ENCODE data around the gene DOK3. TPM values are rescaled to one million over a fixed set of nuclear protein-coding genes. Genes with fewer than 3 reads are reported as not detected.

Gene DOK3
- polyA plus RNA-seq, 3 donors, result 62.8 to 196 (median 98.3) TPM

DNA sequence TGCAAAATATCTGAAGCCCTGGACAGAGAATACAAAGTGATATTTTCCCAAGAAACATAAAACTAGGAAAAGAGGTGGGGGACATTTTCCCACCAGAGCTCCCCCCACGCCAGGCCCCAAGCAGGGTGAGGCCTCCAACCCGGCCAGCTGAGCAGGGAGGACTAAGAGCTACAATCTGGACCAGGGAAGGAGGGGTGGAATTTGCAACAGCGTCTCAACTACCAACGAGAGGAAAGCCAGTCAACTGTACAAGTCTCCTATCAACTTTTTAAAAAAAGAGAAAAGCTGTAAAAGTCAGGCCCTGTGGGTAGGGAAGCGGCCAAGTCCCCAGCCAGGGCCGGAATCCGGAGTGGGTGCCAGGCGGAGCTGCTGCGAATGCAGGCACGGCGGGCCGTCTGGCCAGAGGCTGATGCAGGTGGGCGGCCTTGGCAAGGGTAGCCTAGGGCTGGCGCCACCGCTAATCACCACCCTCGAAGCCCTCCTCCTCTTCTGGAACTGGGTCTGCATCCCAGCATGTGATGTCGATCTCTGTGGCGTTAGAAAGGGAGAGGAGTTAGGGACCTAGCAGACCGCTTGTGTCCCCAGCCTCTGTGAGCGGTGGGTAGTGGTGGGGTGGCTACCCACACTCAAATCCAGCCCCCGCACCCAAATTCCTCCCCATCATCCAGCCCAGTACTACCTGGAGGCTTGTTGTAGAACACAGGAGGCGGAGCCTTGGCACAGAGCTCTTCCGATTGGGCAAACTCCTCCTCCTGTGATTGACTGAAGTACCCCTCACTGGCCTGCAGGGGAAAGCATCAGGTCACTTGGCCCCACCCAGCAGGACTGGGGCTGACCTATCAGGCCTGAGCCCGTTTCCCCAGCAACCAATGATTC lies 52.4 kb downstream of the DOK3 start:
- H3K9me3 ChIP-seq (replicated peaks in 1 of 2; ENCODE audit: control insufficient read depth in 1 of 2, insufficient read depth in 1 of 2, low read length in 2 of 2), result no peaks in the 10 kb centered on the region
- no peak overlapping the region for H3K27ac ChIP-seq (ENCODE audit: low read depth in 1 of 2, low read length in 2 of 2)
- peak overlapping the region in 5 of 7 donors; percentile 26 to 88 (median 76) for H3K27ac Mint-ChIP-seq
- H3K36me3 Mint-ChIP-seq, result peaks cover 2 to 4% of the 10 kb centered on the region in 2 donors
- no peaks in the 10 kb centered on the region for H3K36me3 ChIP-seq (replicated peaks in 1 of 2; ENCODE audit: control insufficient read depth in 1 of 2, insufficient read depth in 2 of 2, low read length in 2 of 2)
- H3K27me3 ChIP-seq (ENCODE audit: control insufficient read depth in 2 of 2, insufficient read depth in 2 of 2, low read length in 2 of 2), result peaks cover 0 to 20% of the 10 kb centered on the region in 2 donors
- peaks cover 0 to 11% (median 0%) of the 10 kb centered on the region in 7 donors for H3K9me3 Mint-ChIP-seq
- WGBS (ENCODE audit: insufficient coverage), result 83% methylated on average over 11 of the region's 24 CpGs
- intact Hi-C loops (cut with micrococcal nuclease), result loop anchor here (2.0 to 5.0 kb wide), 3 partner anchors 38 to 150 kb away; partner anchors contain the start of gene PDLIM7 (in 1 of the 2)
- peaks cover 18 to 36% (median 28%) of the 10 kb centered on the region in 3 donors for H3K27me3 Mint-ChIP-seq (ENCODE audit: low read depth in 3 of 3)
- H3K4me1 ChIP-seq (ENCODE audit: control insufficient read depth in 1 of 2, insufficient read depth in 2 of 2, low read length in 2 of 2), result peaks cover 46 to 54% of the 10 kb centered on the region in 2 donors
- H4K20me1 ChIP-seq (ENCODE audit: insufficient read depth, low read length), result peaks cover 9% of the 10 kb centered on the region
- H3K9ac ChIP-seq (ENCODE audit: insufficient read depth, low read length, poor library complexity, severe bottlenecking), result no peak overlapping the region
- TF ChIP-seq, protein P1, sequence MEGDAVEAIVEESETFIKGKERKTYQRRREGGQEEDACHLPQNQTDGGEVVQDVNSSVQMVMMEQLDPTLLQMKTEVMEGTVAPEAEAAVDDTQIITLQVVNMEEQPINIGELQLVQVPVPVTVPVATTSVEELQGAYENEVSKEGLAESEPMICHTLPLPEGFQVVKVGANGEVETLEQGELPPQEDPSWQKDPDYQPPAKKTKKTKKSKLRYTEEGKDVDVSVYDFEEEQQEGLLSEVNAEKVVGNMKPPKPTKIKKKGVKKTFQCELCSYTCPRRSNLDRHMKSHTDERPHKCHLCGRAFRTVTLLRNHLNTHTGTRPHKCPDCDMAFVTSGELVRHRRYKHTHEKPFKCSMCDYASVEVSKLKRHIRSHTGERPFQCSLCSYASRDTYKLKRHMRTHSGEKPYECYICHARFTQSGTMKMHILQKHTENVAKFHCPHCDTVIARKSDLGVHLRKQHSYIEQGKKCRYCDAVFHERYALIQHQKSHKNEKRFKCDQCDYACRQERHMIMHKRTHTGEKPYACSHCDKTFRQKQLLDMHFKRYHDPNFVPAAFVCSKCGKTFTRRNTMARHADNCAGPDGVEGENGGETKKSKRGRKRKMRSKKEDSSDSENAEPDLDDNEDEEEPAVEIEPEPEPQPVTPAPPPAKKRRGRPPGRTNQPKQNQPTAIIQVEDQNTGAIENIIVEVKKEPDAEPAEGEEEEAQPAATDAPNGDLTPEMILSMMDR (IDR thresholded peaks at IDR 0.05), result peak; percentile 74
- H3K79me2 ChIP-seq (ENCODE audit: insufficient read depth, low read length), result no peaks in the 10 kb centered on the region
- H3K4me2 ChIP-seq (replicated peaks; ENCODE audit: extremely low read depth, low read length, poor library complexity, severe bottlenecking), result no peak overlapping the region
- no peak overlapping the region for H2AFZ ChIP-seq (ENCODE audit: insufficient read depth, low read depth, low read length, poor library complexity, severe bottlenecking)
- H3K4me3 Mint-ChIP-seq, result peak overlapping the region; percentile 11 to 27
- DNase-seq, result peak; percentile 97 to 99 (median 99)
- peaks cover 34% of the 10 kb centered on the region for H3K4me1 Mint-ChIP-seq
- H3K4me3 ChIP-seq (replicated peaks in 1 of 3; ENCODE audit: low read depth in 2 of 3, low read length in 3 of 3), result no peak overlapping the region

DNA sequence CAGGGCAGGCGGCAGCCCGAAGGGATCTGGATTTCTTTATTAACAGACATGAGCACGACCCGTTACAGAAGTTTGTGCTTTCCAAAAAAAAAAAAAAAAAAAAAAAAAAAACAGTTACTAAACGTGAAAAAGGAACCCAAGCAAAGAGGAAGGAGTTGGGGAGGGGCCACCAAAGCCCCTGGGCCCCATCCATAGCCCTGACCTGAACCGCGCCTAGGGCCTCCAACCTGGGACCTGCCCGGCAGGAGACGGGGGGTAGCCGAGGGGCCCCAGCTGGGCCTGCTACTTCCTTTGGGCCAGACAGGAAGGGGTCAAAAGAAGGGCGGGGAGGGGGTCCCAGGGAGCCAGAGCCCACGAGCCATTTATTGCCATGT lies 53.0 kb downstream of the DOK3 start:
- Mint-ChIP-seq H3K27ac (peak overlapping the region in 5 of 7 donors; percentile 72 to 86 (median 79)), H3K4me1 (peaks cover 29% of the 10 kb centered on the region), H3K9me3 (peaks cover 0 to 13% (median 0%) of the 10 kb centered on the region in 7 donors), H3K4me3 (peak overlapping the region; percentile 78 to 84), H3K27me3 (ENCODE audit: low read depth in 3 of 3) (peaks cover 23 to 38% (median 29%) of the 10 kb centered on the region in 3 donors), H3K36me3 (peaks cover 2 to 8% of the 10 kb centered on the region in 2 donors)
- DNase-seq, result no peak
- H2AFZ ChIP-seq (ENCODE audit: insufficient read depth, low read depth, low read length, poor library complexity, severe bottlenecking), result no peak overlapping the region
- intact Hi-C loops (cut with micrococcal nuclease), result loop anchor here (2.0 to 5.0 kb wide), 3 partner anchors 38 to 149 kb away; partner anchors contain the start of gene PDLIM7 (in 1 of the 2)
- no peaks in the 10 kb centered on the region for H3K36me3 ChIP-seq (replicated peaks in 1 of 2; ENCODE audit: control insufficient read depth in 1 of 2, insufficient read depth in 2 of 2, low read length in 2 of 2)
- peaks cover 9% of the 10 kb centered on the region for H4K20me1 ChIP-seq (ENCODE audit: insufficient read depth, low read length)
- no peak overlapping the region for H3K27ac ChIP-seq (ENCODE audit: low read depth in 1 of 2, low read length in 2 of 2)
- TF ChIP-seq, protein P1 (IDR thresholded peaks at IDR 0.05), result peak; percentile 45
- no peaks in the 10 kb centered on the region for H3K9me3 ChIP-seq (replicated peaks in 1 of 2; ENCODE audit: control insufficient read depth in 1 of 2, insufficient read depth in 1 of 2, low read length in 2 of 2)
- peak overlapping the region; percentile 86 for H3K4me2 ChIP-seq (replicated peaks; ENCODE audit: extremely low read depth, low read length, poor library complexity, severe bottlenecking)
- H3K9ac ChIP-seq (ENCODE audit: insufficient read depth, low read length, poor library complexity, severe bottlenecking), result peak overlapping the region; percentile 69
- peaks cover 0 to 24% of the 10 kb centered on the region in 2 donors for H3K27me3 ChIP-seq (ENCODE audit: control insufficient read depth in 2 of 2, insufficient read depth in 2 of 2, low read length in 2 of 2)
- 18% methylated on average over 3 of the region's 12 CpGs for WGBS (ENCODE audit: insufficient coverage)
- H3K4me1 ChIP-seq (ENCODE audit: control insufficient read depth in 1 of 2, insufficient read depth in 2 of 2, low read length in 2 of 2), result peaks cover 40 to 48% of the 10 kb centered on the region in 2 donors
- H3K4me3 ChIP-seq (replicated peaks in 1 of 3; ENCODE audit: low read depth in 2 of 3, low read length in 3 of 3), result peak overlapping the region in 1 of 3 experiments; percentile 77
- H3K79me2 ChIP-seq (ENCODE audit: insufficient read depth, low read length), result no peaks in the 10 kb centered on the region

Data from CD14-positive monocyte (primary cell).